ENCODE data around the gene SMARCB1. TPM values are rescaled to one million over a fixed set of nuclear protein-coding genes. Genes with fewer than 3 reads are reported as not detected.

SMARCB1 gene
- total RNA-seq, 1 experiment from 2014 or later = 172 TPM

- POLR2A ChIA-PET (ENCODE audit: low non-redundant PET) = no interaction called here
- Histone ChIP-seq H3K27ac (ENCODE audit: low read depth, low read length, poor library complexity, severe bottlenecking) (no peak overlapping the region), H3K4me1 (ENCODE audit: insufficient read depth, low read length, poor library complexity, severe bottlenecking) (no peaks in the 10 kb centered on the region), H3K4me3 (ENCODE audit: low read depth, low read length, poor library complexity, severe bottlenecking) (no peak overlapping the region), H3K36me3 (ENCODE audit: insufficient read depth, low read length, poor library complexity, severe bottlenecking) (peaks cover 39% of the 10 kb centered on the region), H3K27me3 (replicated peaks; ENCODE audit: insufficient read depth, low read depth, low read length, poor library complexity) (no peaks in the 10 kb centered on the region), H3K9me3 (ENCODE audit: low read depth, low read length, poor library complexity, severe bottlenecking) (no peaks in the 10 kb centered on the region)
- no peak for TF ChIP-seq EZH2 (IDR thresholded peaks at IDR 0.05; ENCODE audit: borderline replicate concordance, low read depth, low read length, poor library complexity, severe bottlenecking)
- TF ChIP-seq CTCF (conservative IDR thresholded peaks at IDR 0.05; ENCODE audit: low read depth, low read length) = no peak
- intact Hi-C loops (cut with micrococcal nuclease; ENCODE audit: unreplicated experiment) = no loop called here
- BruUV-seq (replicated peaks) = no TSS peak
- DNase-seq (ENCODE audit: low spot score) = no peak
- CTCF ChIA-PET = no interaction called here
Measured at GRCh38 chr22:23817146-23817545, 30.4 kb downstream of the SMARCB1 start.

GRCh38 chr22:23818541-23818940, 31.8 kb downstream of the SMARCB1 start:
- peaks cover 40% of the 10 kb centered on the region for H3K36me3 ChIP-seq (ENCODE audit: insufficient read depth, low read length, poor library complexity, severe bottlenecking)

GRCh38 chr22:23820748-23821211, 34.0 kb downstream of the SMARCB1 start:
- no peak overlapping the region for H3K27ac ChIP-seq (ENCODE audit: low read depth, low read length, poor library complexity, severe bottlenecking)
- H3K27me3 ChIP-seq (replicated peaks; ENCODE audit: insufficient read depth, low read depth, low read length, poor library complexity) = no peaks in the 10 kb centered on the region
- no TSS peak for BruUV-seq (replicated peaks)
- intact Hi-C loops (cut with micrococcal nuclease; ENCODE audit: unreplicated experiment) = no loop called here
- ChIA-PET CTCF (no interaction called here), POLR2A (ENCODE audit: low non-redundant PET) (no interaction called here)
- peaks cover 2% of the 10 kb centered on the region for H3K4me1 ChIP-seq (ENCODE audit: insufficient read depth, low read length, poor library complexity, severe bottlenecking)
- H3K9me3 ChIP-seq (ENCODE audit: low read depth, low read length, poor library complexity, severe bottlenecking) = no peaks in the 10 kb centered on the region
- peaks cover 62% of the 10 kb centered on the region for H3K36me3 ChIP-seq (ENCODE audit: insufficient read depth, low read length, poor library complexity, severe bottlenecking)
- no peak overlapping the region for H3K4me3 ChIP-seq (ENCODE audit: low read depth, low read length, poor library complexity, severe bottlenecking)
- no peak for TF ChIP-seq EZH2 (IDR thresholded peaks at IDR 0.05; ENCODE audit: borderline replicate concordance, low read depth, low read length, poor library complexity, severe bottlenecking)
- no peak for TF ChIP-seq CTCF (conservative IDR thresholded peaks at IDR 0.05; ENCODE audit: low read depth, low read length)
- no peak for DNase-seq (ENCODE audit: low spot score)

More at GRCh38 chr22:23818541-23818940, 31.8 kb downstream of the SMARCB1 start:
- no peak overlapping the region for H3K4me3 ChIP-seq (ENCODE audit: low read depth, low read length, poor library complexity, severe bottlenecking)
- no TSS peak for BruUV-seq (replicated peaks)
- no peak overlapping the region for H3K27ac ChIP-seq (ENCODE audit: low read depth, low read length, poor library complexity, severe bottlenecking)
- H3K4me1 ChIP-seq (ENCODE audit: insufficient read depth, low read length, poor library complexity, severe bottlenecking) = no peaks in the 10 kb centered on the region
- no peaks in the 10 kb centered on the region for H3K9me3 ChIP-seq (ENCODE audit: low read depth, low read length, poor library complexity, severe bottlenecking)
- ChIA-PET POLR2A (ENCODE audit: low non-redundant PET) (no interaction called here), CTCF (no interaction called here)
- DNase-seq (ENCODE audit: low spot score) = no peak
- intact Hi-C loops (cut with micrococcal nuclease; ENCODE audit: unreplicated experiment) = no loop called here
- H3K27me3 ChIP-seq (replicated peaks; ENCODE audit: insufficient read depth, low read depth, low read length, poor library complexity) = no peaks in the 10 kb centered on the region
- TF ChIP-seq EZH2 (IDR thresholded peaks at IDR 0.05; ENCODE audit: borderline replicate concordance, low read depth, low read length, poor library complexity, severe bottlenecking) (no peak), CTCF (conservative IDR thresholded peaks at IDR 0.05; ENCODE audit: low read depth, low read length) (no peak)
